ENCODE data around the gene SLC22A16. TPM values are rescaled to one million over a fixed set of nuclear protein-coding genes. Genes with fewer than 3 reads are reported as not detected.

Gene SLC22A16
- total and polyA plus RNA-seq, 10 donors = 0.07 to 2.8 (median 1.1) TPM; not detected in 2

GRCh38 chr6:110410511-110410910 lies 65.9 kb downstream of the SLC22A16 start:
- no peaks in the 10 kb centered on the region for H3K36me3 ChIP-seq
- H3K9me3 ChIP-seq = no peaks in the 10 kb centered on the region
- H3K27me3 ChIP-seq (replicated peaks in 1 of 7) = no peaks in the 10 kb centered on the region
- intact Hi-C loops (cut with DNase I; ENCODE audit: low total_unique reads) = no loop called here
- H3K4me1 ChIP-seq = peaks cover 0 to 12% (median 2%) of the 10 kb centered on the region in 6 donors
- H3K27ac ChIP-seq = no peak overlapping the region
- H3K4me3 ChIP-seq = no peak overlapping the region
- WGBS, 5 donors = 62 to 77% (median 71%) methylated on average over 4 of the region's 4 CpGs
- DNase-seq = no peak
- TF ChIP-seq POLR2A (IDR thresholded peaks at IDR 0.05) = no peak
- TF ChIP-seq POLR2AphosphoS5 (IDR thresholded peaks at IDR 0.05) = no peak
- no peak for TF ChIP-seq CTCF (IDR thresholded peaks at IDR 0.05 in 8 of 11, conservative IDR thresholded peaks at IDR 0.05 in 3 of 11)

GRCh38 chr6:110409794-110410193 lies 66.6 kb downstream of the SLC22A16 start:
- no peak for DNase-seq
- peaks cover 0 to 7% (median under 1%) of the 10 kb centered on the region in 6 donors for H3K4me1 ChIP-seq
- H3K36me3 ChIP-seq = no peaks in the 10 kb centered on the region
- H3K9me3 ChIP-seq = no peaks in the 10 kb centered on the region
- H3K27ac ChIP-seq = no peak overlapping the region
- intact Hi-C loops (cut with DNase I; ENCODE audit: low total_unique reads) = no loop called here
- TF ChIP-seq CTCF (IDR thresholded peaks at IDR 0.05 in 8 of 11, conservative IDR thresholded peaks at IDR 0.05 in 3 of 11) (no peak), POLR2AphosphoS5 (IDR thresholded peaks at IDR 0.05) (no peak), POLR2A (IDR thresholded peaks at IDR 0.05) (no peak)
- H3K4me3 ChIP-seq = no peak overlapping the region
- H3K27me3 ChIP-seq (replicated peaks in 1 of 7) = no peaks in the 10 kb centered on the region

GRCh38 chr6:110408901-110409300 lies 67.5 kb downstream of the SLC22A16 start:
- DNase-seq = no peak
- intact Hi-C loops (cut with DNase I; ENCODE audit: low total_unique reads) = no loop called here
- no peak overlapping the region for H3K27ac ChIP-seq
- no peaks in the 10 kb centered on the region for H3K4me1 ChIP-seq
- WGBS, 5 donors = 55 to 76% (median 68%) methylated on average over 5 to 6 of the region's 6 CpGs
- no peaks in the 10 kb centered on the region for H3K36me3 ChIP-seq
- no peak overlapping the region for H3K4me3 ChIP-seq
- H3K9me3 ChIP-seq = no peaks in the 10 kb centered on the region
- H3K27me3 ChIP-seq (replicated peaks in 1 of 7) = no peaks in the 10 kb centered on the region
- no peak for TF ChIP-seq POLR2AphosphoS5 (IDR thresholded peaks at IDR 0.05)
- no peak for TF ChIP-seq CTCF (IDR thresholded peaks at IDR 0.05 in 8 of 11, conservative IDR thresholded peaks at IDR 0.05 in 3 of 11)
- TF ChIP-seq POLR2A (IDR thresholded peaks at IDR 0.05) = no peak

GRCh38 chr6:110404607-110405006 lies 71.8 kb downstream of the SLC22A16 start:
- 52 to 72% (median 59%) methylated on average over 8 of the region's 8 CpGs for WGBS, 5 donors
- Histone ChIP-seq H3K27me3 (replicated peaks in 1 of 7) (no peaks in the 10 kb centered on the region), H3K36me3 (no peaks in the 10 kb centered on the region), H3K4me3 (no peak overlapping the region), H3K27ac (no peak overlapping the region), H3K4me1 (peaks cover 0 to 11% (median 0%) of the 10 kb centered on the region in 6 donors), H3K9me3 (no peaks in the 10 kb centered on the region)
- intact Hi-C loops (cut with DNase I; ENCODE audit: low total_unique reads) = no loop called here
- no peak for DNase-seq
- no peak for TF ChIP-seq POLR2AphosphoS5 (IDR thresholded peaks at IDR 0.05)
- no peak for TF ChIP-seq POLR2A (IDR thresholded peaks at IDR 0.05)
- TF ChIP-seq CTCF (IDR thresholded peaks at IDR 0.05 in 8 of 11, conservative IDR thresholded peaks at IDR 0.05 in 3 of 11) = no peak
